Uterus (tissue), 4 donors: Measurements from ENCODE around the gene LIX1L. TPM values are rescaled to one million over a fixed set of nuclear protein-coding genes. Genes with fewer than 3 reads are reported as not detected.

Experiments
- DNase-seq, 2 donors: peaks; one replicate each; pipeline ENCODE4 v3.0.0-alpha.2; 2019 to 2020
- H3K27ac ChIP-seq, 2 donors: fragments of 200-600 bp; sonication (generic); 1 replicate in 1 of 2; 2 replicates in 1 of 2; pipeline ENCODE4 v1.5.1; 2016 to 2018
- H3K27me3 ChIP-seq, 2 donors: fragments of 200-600 bp; sonication (generic); one replicate each; pipeline ENCODE4 v1.5.1; 2018 to 2019; ENCODE audit warnings: control low read depth in 1 of 2
- H3K36me3 ChIP-seq, 2 donors: fragments of 200-600 bp; sonication (generic); one replicate each; pipeline ENCODE4 v1.5.1; 2019; ENCODE audit warnings: control low read depth in 1 of 2
- H3K4me1 ChIP-seq, 2 donors: fragments of 200-600 bp; sonication (generic); one replicate each; pipeline ENCODE4 v1.5.1; 2018 to 2019; ENCODE audit warnings: control low read depth in 1 of 2
- H3K4me3 ChIP-seq, 2 donors: fragments of 200-600 bp; sonication (generic); 1 replicate in 1 of 2; 2 replicates in 1 of 2; pipeline ENCODE4 v1.5.1; 2018 to 2019; ENCODE audit warnings: mild to moderate bottlenecking in 1 of 2
- H3K9me3 ChIP-seq, 2 donors: fragments of 200-600 bp; sonication (generic); one replicate each; pipeline ENCODE4 v1.5.1; 2019; ENCODE audit warnings: control low read depth in 1 of 2
- CTCF ChIP-seq, 4 experiments: fragments of 200-600 bp in 2 of 4; fragments of 450-650 bp in 2 of 4; sonication (generic) in 2 of 4; IDR thresholded peaks; one replicate each; pipeline ENCODE4 v1.5.1; 2016 to 2019; ENCODE audit warnings: antibody characterized with exemption in 4 of 4, mild to moderate bottlenecking in 2 of 4, moderate library complexity in 1 of 4
- POLR2A ChIP-seq, 2 donors: fragments of 450-650 bp; IDR thresholded peaks; one replicate each; pipeline ENCODE4 v1.6.1; 2016; ENCODE audit warnings: antibody characterized with exemption in 2 of 2, mild to moderate bottlenecking in 1 of 2, moderate library complexity in 1 of 2
- intact Hi-C: fragments of 100-400 bp; cut with DNase I; formaldehyde crosslinking; loops from one replicate; pipeline ENCODE4 v1.15.1; 2023; ENCODE audit warnings: low total_unique reads
- total RNA-seq, 4 donors: library from RNA; depleted of rRNA in 3 of 4; stranded (reverse); fragments of >200 nt in 3 of 4; gene quantifications; one replicate each; pipeline versions ENCODE4 v1.1.0 to v1.2.4, GENCODE V29; 2014 to 2023
- donor health status: DM: yes; HTN: yes; CAD: no.

LIX1L gene
- total RNA-seq, 4 donors from 2014 or later = 12.3 to 69.0 (median 32.2) TPM

GRCh38 chr1:145947551-145947950 lies 10.3 kb downstream of the LIX1L start:
- Histone ChIP-seq H3K4me3 (no peak overlapping the region), H3K4me1 (peaks cover 0 to 5% of the 10 kb centered on the region in 2 donors), H3K27ac (no peak overlapping the region), H3K36me3 (no peaks in the 10 kb centered on the region), H3K27me3 (no peaks in the 10 kb centered on the region), H3K9me3 (no peaks in the 10 kb centered on the region)
- no peak for DNase-seq
- TF ChIP-seq POLR2A (IDR thresholded peaks at IDR 0.05) (no peak), CTCF (IDR thresholded peaks at IDR 0.05) (no peak)
- intact Hi-C loops = no loop called here

GRCh38 chr1:145946477-145946986 lies 11.3 kb downstream of the LIX1L start:
- DNase-seq = no peak
- H3K27me3 ChIP-seq = no peaks in the 10 kb centered on the region
- H3K4me1 ChIP-seq = peaks cover 0 to 5% of the 10 kb centered on the region in 2 donors
- no peaks in the 10 kb centered on the region for H3K36me3 ChIP-seq
- no peak for TF ChIP-seq POLR2A (IDR thresholded peaks at IDR 0.05)
- TF ChIP-seq CTCF (IDR thresholded peaks at IDR 0.05) = no peak
- H3K9me3 ChIP-seq = no peaks in the 10 kb centered on the region
- no peak overlapping the region for H3K4me3 ChIP-seq
- intact Hi-C loops = no loop called here
- no peak overlapping the region for H3K27ac ChIP-seq

GRCh38 chr1:145944532-145944931 lies 13.3 kb downstream of the LIX1L start:
- no peak overlapping the region for H3K4me3 ChIP-seq
- intact Hi-C loops = no loop called here
- peaks cover 0 to 5% of the 10 kb centered on the region in 2 donors for H3K4me1 ChIP-seq
- TF ChIP-seq POLR2A (IDR thresholded peaks at IDR 0.05) (no peak), CTCF (IDR thresholded peaks at IDR 0.05) (no peak)
- no peaks in the 10 kb centered on the region for H3K9me3 ChIP-seq
- H3K36me3 ChIP-seq = no peaks in the 10 kb centered on the region
- no peak for DNase-seq
- H3K27me3 ChIP-seq = no peaks in the 10 kb centered on the region
- H3K27ac ChIP-seq = peak overlapping the region in 1 of 2 donors; percentile 68

- H3K4me1 ChIP-seq = peaks cover 0 to 5% of the 10 kb centered on the region in 2 donors
- peak overlapping the region; percentile 68 to 86 for H3K27ac ChIP-seq
- no peaks in the 10 kb centered on the region for H3K9me3 ChIP-seq
- no peaks in the 10 kb centered on the region for H3K27me3 ChIP-seq
- intact Hi-C loops = no loop called here
- H3K4me3 ChIP-seq = no peak overlapping the region
- DNase-seq = no peak
- H3K36me3 ChIP-seq = no peaks in the 10 kb centered on the region
- TF ChIP-seq CTCF (IDR thresholded peaks at IDR 0.05) (no peak), POLR2A (IDR thresholded peaks at IDR 0.05) (no peak)
These were observed 14.9 kb downstream of the LIX1L start for GRCh38 chr1:145942871-145943270.

- H3K4me3 ChIP-seq = no peak overlapping the region
- TF ChIP-seq POLR2A (IDR thresholded peaks at IDR 0.05) (no peak), CTCF (IDR thresholded peaks at IDR 0.05) (no peak)
- no peak for DNase-seq
These were observed 15.4 kb downstream of the LIX1L start for GRCh38 chr1:145942405-145942804.

More at GRCh38 chr1:145942405-145942804, 15.4 kb downstream of the LIX1L start:
- intact Hi-C loops = no loop called here
- Histone ChIP-seq H3K9me3 (no peaks in the 10 kb centered on the region), H3K27me3 (no peaks in the 10 kb centered on the region), H3K27ac (peak overlapping the region; percentile 68 to 86), H3K36me3 (no peaks in the 10 kb centered on the region), H3K4me1 (peaks cover 0 to 5% of the 10 kb centered on the region in 2 donors)
